Thyroid gland (tissue), 4 donors: ENCODE results near the gene CACNA2D3. TPM values are rescaled to one million over a fixed set of nuclear protein-coding genes. Genes with fewer than 3 reads are reported as not detected.

ENCODE experiments used
- DNase-seq, 2 donors: peaks; one replicate each; pipeline ENCODE4 v3.0.0-alpha.2; 2019
- H3K27ac ChIP-seq, 3 donors: fragments of 200-600 bp; sonication (generic); 1 replicate in 2 of 3; 2 replicates in 1 of 3; pipeline ENCODE4 v1.5.1; 2016 to 2019; ENCODE audit warnings: mild to moderate bottlenecking in 1 of 3, moderate library complexity in 1 of 3
- H3K27me3 ChIP-seq: fragments of 200-600 bp; sonication (generic); one replicate; pipeline ENCODE4 v1.5.1; 2019
- H3K36me3 ChIP-seq, 2 donors: fragments of 200-600 bp; sonication (generic); one replicate each; pipeline ENCODE4 v1.5.1; 2016 to 2019
- H3K4me1 ChIP-seq, 2 donors: fragments of 200-600 bp; sonication (generic); one replicate each; pipeline ENCODE4 v1.5.1; 2017 to 2019
- H3K4me3 ChIP-seq, 3 donors: fragments of 200-600 bp; sonication (generic); replicated peaks in 1 of 3; 1 replicate in 2 of 3; 2 replicates in 1 of 3; pipeline ENCODE4 v1.5.1; 2016; ENCODE audit warnings: mild to moderate bottlenecking in 1 of 3
- H3K9me3 ChIP-seq: fragments of 200-600 bp; sonication (generic); one replicate; pipeline ENCODE4 v1.5.1; 2017
- POLR2A ChIP-seq, 2 donors: fragments of 450-650 bp; IDR thresholded peaks; one replicate each; pipeline ENCODE4 v1.6.1; 2017; ENCODE audit warnings: antibody characterized with exemption in 2 of 2, mild to moderate bottlenecking in 2 of 2, moderate library complexity in 1 of 2
- WGBS, 2 donors: methylation state at CpG; one replicate each; pipeline ENCODE4 v1.1.5; 2017; 5-methylcytosine and 5-hydroxymethylcytosine counted together
- intact Hi-C: fragments of 100-400 bp; cut with DNase I; formaldehyde crosslinking; loops from one replicate; pipeline ENCODE4 v1.15.1; 2023
- total RNA-seq, 4 donors: library from RNA; depleted of rRNA; stranded (reverse); fragments of >200 nt; gene quantifications; one replicate each; pipeline ENCODE4 v1.2.3, GENCODE V29; 2016
- TF ChIP-seq, protein P1 (sequence below), 6 experiments: fragments of 200-600 bp in 3 of 6; fragments of 450-650 bp in 3 of 6; sonication (generic) in 3 of 6; IDR thresholded peaks; one replicate each; pipeline ENCODE4 v1.5.1; 2016 to 2019; ENCODE audit warnings: antibody characterized with exemption in 6 of 6, mild to moderate bottlenecking in 2 of 6, inconsistent platforms in 1 of 6, moderate library complexity in 1 of 6

The CACNA2D3 gene
- total RNA-seq, 4 donors from 2014 or later, result 2.9 to 4.8 (median 4.5) TPM

- TF ChIP-seq POLR2A (IDR thresholded peaks at IDR 0.05), result no peak
- TF ChIP-seq, protein P1, sequence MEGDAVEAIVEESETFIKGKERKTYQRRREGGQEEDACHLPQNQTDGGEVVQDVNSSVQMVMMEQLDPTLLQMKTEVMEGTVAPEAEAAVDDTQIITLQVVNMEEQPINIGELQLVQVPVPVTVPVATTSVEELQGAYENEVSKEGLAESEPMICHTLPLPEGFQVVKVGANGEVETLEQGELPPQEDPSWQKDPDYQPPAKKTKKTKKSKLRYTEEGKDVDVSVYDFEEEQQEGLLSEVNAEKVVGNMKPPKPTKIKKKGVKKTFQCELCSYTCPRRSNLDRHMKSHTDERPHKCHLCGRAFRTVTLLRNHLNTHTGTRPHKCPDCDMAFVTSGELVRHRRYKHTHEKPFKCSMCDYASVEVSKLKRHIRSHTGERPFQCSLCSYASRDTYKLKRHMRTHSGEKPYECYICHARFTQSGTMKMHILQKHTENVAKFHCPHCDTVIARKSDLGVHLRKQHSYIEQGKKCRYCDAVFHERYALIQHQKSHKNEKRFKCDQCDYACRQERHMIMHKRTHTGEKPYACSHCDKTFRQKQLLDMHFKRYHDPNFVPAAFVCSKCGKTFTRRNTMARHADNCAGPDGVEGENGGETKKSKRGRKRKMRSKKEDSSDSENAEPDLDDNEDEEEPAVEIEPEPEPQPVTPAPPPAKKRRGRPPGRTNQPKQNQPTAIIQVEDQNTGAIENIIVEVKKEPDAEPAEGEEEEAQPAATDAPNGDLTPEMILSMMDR (IDR thresholded peaks at IDR 0.05), result no peak
- Histone ChIP-seq H3K4me1 (peaks cover 4 to 7% of the 10 kb centered on the region in 2 donors), H3K27me3 (no peaks in the 10 kb centered on the region), H3K9me3 (no peaks in the 10 kb centered on the region), H3K27ac (no peak overlapping the region), H3K36me3 (no peaks in the 10 kb centered on the region), H3K4me3 (no peak overlapping the region)
- DNase-seq, result no peak
- WGBS, 2 donors, result 75 to 92% methylated on average over 5 of the region's 5 CpGs
- intact Hi-C loops, result no loop called here
These were observed 223.6 kb downstream of the CACNA2D3 start for GRCh38 chr3:54345847-54346375.

- peaks cover 4 to 9% of the 10 kb centered on the region in 2 donors for H3K4me1 ChIP-seq
- H3K27ac ChIP-seq, result no peak overlapping the region
- no peaks in the 10 kb centered on the region for H3K36me3 ChIP-seq
- DNase-seq, result no peak
- TF ChIP-seq POLR2A (IDR thresholded peaks at IDR 0.05), result no peak
- TF ChIP-seq, protein P1 (IDR thresholded peaks at IDR 0.05), result no peak
- intact Hi-C loops, result no loop called here
- H3K27me3 ChIP-seq, result no peaks in the 10 kb centered on the region
- 95 to 100% methylated on average over 3 of the region's 3 CpGs for WGBS, 2 donors
- H3K9me3 ChIP-seq, result no peaks in the 10 kb centered on the region
- H3K4me3 ChIP-seq, result no peak overlapping the region
These were observed 224.7 kb downstream of the CACNA2D3 start for GRCh38 chr3:54347060-54347459.

DNA sequence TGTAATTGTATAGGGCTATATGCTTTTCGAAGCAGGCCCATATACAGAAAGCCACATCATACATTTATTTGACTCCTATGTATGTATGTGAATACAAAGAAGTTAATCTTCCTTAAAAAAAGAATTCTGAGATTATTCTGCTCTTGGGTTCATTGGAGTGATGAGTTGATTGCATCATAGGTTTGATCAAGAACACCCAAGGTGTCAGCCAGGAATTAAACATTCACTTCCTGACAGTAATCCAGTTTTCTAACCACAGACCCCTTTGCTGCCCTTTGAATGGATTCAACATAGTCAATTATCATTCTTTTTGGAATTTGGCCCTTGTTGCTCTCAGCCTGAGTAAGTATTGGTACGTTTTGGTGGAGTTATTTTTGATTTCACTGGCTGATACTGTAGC, 225.6 kb downstream of the CACNA2D3 start:
- no peak overlapping the region for H3K4me3 ChIP-seq
- H3K36me3 ChIP-seq, result no peaks in the 10 kb centered on the region
- H3K4me1 ChIP-seq, result peaks cover 5 to 15% of the 10 kb centered on the region in 2 donors
- H3K27me3 ChIP-seq, result no peaks in the 10 kb centered on the region
- no peak overlapping the region for H3K27ac ChIP-seq
- no peaks in the 10 kb centered on the region for H3K9me3 ChIP-seq
- no peak for DNase-seq
- intact Hi-C loops, result no loop called here
- WGBS, 2 donors, result 70 to 79% methylated on average over 2 of the region's 2 CpGs
- no peak for TF ChIP-seq POLR2A (IDR thresholded peaks at IDR 0.05)
- TF ChIP-seq, protein P1 (IDR thresholded peaks at IDR 0.05), result no peak

DNA sequence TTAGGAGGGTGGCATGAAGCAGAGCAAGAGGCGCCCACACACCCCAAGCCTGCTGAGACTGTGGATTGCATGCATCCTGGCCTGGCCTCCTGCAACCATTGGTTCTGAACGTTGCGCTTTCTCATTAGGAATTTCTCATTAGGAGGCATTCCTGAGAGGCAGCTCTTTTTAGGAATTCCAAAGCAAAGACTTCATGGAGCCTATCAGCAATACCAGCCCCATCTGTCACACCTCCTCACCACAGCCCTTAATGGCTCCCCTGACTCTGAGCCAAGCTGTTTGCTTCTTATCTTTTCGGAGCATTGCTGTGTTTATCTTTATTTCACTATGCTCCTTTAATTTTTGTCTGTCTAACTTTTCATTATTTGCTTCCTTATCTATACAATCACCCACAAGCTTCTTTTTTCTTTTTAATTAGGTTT, 226.9 kb downstream of the CACNA2D3 start:
- H3K9me3 ChIP-seq, result no peaks in the 10 kb centered on the region
- H3K4me3 ChIP-seq, result no peak overlapping the region
- no peak for DNase-seq
- H3K36me3 ChIP-seq, result no peaks in the 10 kb centered on the region
- H3K4me1 ChIP-seq, result peaks cover 13 to 22% of the 10 kb centered on the region in 2 donors
- 72 to 75% methylated on average over 4 of the region's 4 CpGs for WGBS, 2 donors
- TF ChIP-seq, protein P1 (IDR thresholded peaks at IDR 0.05), result no peak
- TF ChIP-seq POLR2A (IDR thresholded peaks at IDR 0.05), result no peak
- no peak overlapping the region for H3K27ac ChIP-seq
- intact Hi-C loops, result no loop called here
- no peaks in the 10 kb centered on the region for H3K27me3 ChIP-seq

DNA sequence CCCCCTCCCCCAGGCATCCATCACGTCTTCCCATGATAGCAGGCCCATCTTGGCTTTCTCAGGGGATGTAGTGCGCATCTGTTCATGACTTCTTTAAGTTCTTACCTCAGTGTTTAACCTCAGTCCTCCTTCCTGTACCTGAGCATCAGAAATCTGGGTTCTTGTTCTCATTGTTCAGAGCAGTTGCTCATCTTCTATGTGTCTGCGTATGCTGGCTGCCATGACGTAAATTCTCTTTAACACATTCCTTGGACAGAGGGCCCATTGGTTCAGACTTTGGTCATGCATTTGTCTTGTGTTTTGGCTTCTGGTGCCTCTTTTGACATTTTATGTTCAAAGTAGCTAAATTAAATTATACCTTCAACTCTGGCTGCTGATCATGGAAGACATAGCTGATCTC, 227.3 kb downstream of the CACNA2D3 start:
- no peak overlapping the region for H3K27ac ChIP-seq
- H3K36me3 ChIP-seq, result no peaks in the 10 kb centered on the region
- H3K9me3 ChIP-seq, result no peaks in the 10 kb centered on the region
- no peak for DNase-seq
- no peak overlapping the region for H3K4me3 ChIP-seq
- H3K27me3 ChIP-seq, result no peaks in the 10 kb centered on the region
- intact Hi-C loops, result no loop called here
- 90 to 93% methylated on average over 4 of the region's 4 CpGs for WGBS, 2 donors
- TF ChIP-seq, protein P1 (IDR thresholded peaks at IDR 0.05), result no peak
- no peak for TF ChIP-seq POLR2A (IDR thresholded peaks at IDR 0.05)
- H3K4me1 ChIP-seq, result peaks cover 17 to 27% of the 10 kb centered on the region in 2 donors
